ENCODE measurements around the gene SENP5. TPM values are rescaled to one million over a fixed set of nuclear protein-coding genes. Genes with fewer than 3 reads are reported as not detected.

SENP5 gene
- total RNA-seq, 1 experiment from 2014 or later, result 30.4 TPM

- WGBS (ENCODE audit: extremely low coverage, insufficient read length, low lambda C conversion rate), result no CpG with 5 or more reads among the region's 5 CpGs
- TF ChIP-seq CTCF (conservative IDR thresholded peaks at IDR 0.05), result no peak
- Histone ChIP-seq H2BK5ac (ENCODE audit: insufficient read length, low read length) (no peak overlapping the region), H3K27me3 (ENCODE audit: insufficient read depth, low read length) (no peaks in the 10 kb centered on the region), H2AFZ (ENCODE audit: low read length) (no peak overlapping the region), H2BK120ac (ENCODE audit: low read depth, low read length, poor library complexity, severe bottlenecking) (no peak overlapping the region), H3K79me1 (ENCODE audit: insufficient read depth, low read depth, low read length, poor library complexity, severe bottlenecking) (peaks cover 5% of the 10 kb centered on the region), H4K8ac (replicated peaks; ENCODE audit: insufficient read length, low read depth, low read length) (no peak overlapping the region), H3K14ac (ENCODE audit: insufficient read depth, low read length) (no peak overlapping the region), H3K27ac (ENCODE audit: insufficient read length, low read depth, low read length) (no peak overlapping the region), H3K4me1 (ENCODE audit: insufficient read depth, low read length) (peaks cover 1% of the 10 kb centered on the region; the same call in 1 of the 2 replicates), H4K91ac (ENCODE audit: insufficient read length, low read depth, low read length) (no peak overlapping the region), H3K56ac (ENCODE audit: insufficient read length, low read depth, low read length) (no peak overlapping the region), H3K4me2 (ENCODE audit: insufficient read depth, insufficient read length, low read length) (no peak overlapping the region), H2AK5ac (ENCODE audit: insufficient read length, low read length) (no peak overlapping the region), H4K5ac (ENCODE audit: insufficient read length, low read depth, low read length) (no peak overlapping the region), H3K4ac (ENCODE audit: low read depth, low read length) (no peak overlapping the region), H2BK15ac (ENCODE audit: low read depth, low read length) (no peak overlapping the region), H3K9ac (ENCODE audit: extremely low read depth, insufficient read length, low read length) (no peak overlapping the region), H4K20me1 (ENCODE audit: control insufficient read depth, insufficient read depth, insufficient read length) (no peaks in the 10 kb centered on the region), H2BK12ac (ENCODE audit: insufficient read length, low read depth, low read length) (no peak overlapping the region), H3K9me3 (ENCODE audit: control insufficient read depth, low read depth, low read length) (no peaks in the 10 kb centered on the region), H3T11ph (ENCODE audit: low read length) (no peak overlapping the region), H3K23me2 (ENCODE audit: insufficient read length, low read depth, low read length, poor library complexity, severe bottlenecking) (peaks cover 8% of the 10 kb centered on the region), H3K18ac (ENCODE audit: insufficient read length, low read depth, low read length) (no peak overlapping the region), H2BK20ac (ENCODE audit: low read depth, low read length, poor library complexity, severe bottlenecking) (no peak overlapping the region), H3K79me2 (ENCODE audit: insufficient read depth, low read length) (peaks cover 16% of the 10 kb centered on the region; the same call in 1 of the 2 replicates), H3K23ac (ENCODE audit: insufficient read length, low read depth, low read length) (no peak overlapping the region)
- no peak for DNase-seq
- Mint-ChIP-seq H3K27me3 (ENCODE audit: low read depth) (peaks cover 2% of the 10 kb centered on the region; the same call in 1 of the 2 replicates), H3K27ac (0 out of 7 replicates have a peak overlapping the region, but pooled peaks of 1 of the 3 experiments have one; percentile 23), H3K4me3 (no peak overlapping the region), H3K9me3 (no peaks in the 10 kb centered on the region; a peak in 1 of 5 replicates), H3K4me1 (peaks cover 8 to 21% of the 10 kb centered on the region in 2 experiments), H3K36me3 (ENCODE audit: insufficient read depth in 1 of 3, low read depth in 3 of 3) (peaks cover 44 to 72% (median 51%) of the 10 kb centered on the region in 3 experiments; a peak in 6 of 7 replicates)
These were observed 70.9 kb downstream of the SENP5 start for GRCh38 chr3:196938576-196938975.

All from H9 (cell line).